Loucy (cell line): Measurements from ENCODE around the gene AKR1A1.

Experiments used
- H2AFZ ChIP-seq: fragments of 200-600 bp; sonication (generic); 2 replicates; pipeline ENCODE4 v1.6.0; 2016; ENCODE audit warnings: antibody characterized with exemption, mild to moderate bottlenecking, low read length, moderate library complexity
- H3F3A ChIP-seq: fragments of 200-600 bp; 2 replicates; pipeline ENCODE4 v1.6.0; 2016; ENCODE audit warnings: antibody characterized with exemption, low read depth, mild to moderate bottlenecking
- H3K27me3 ChIP-seq: fragments of 200-600 bp; sonication (generic); 2 replicates; pipeline ENCODE4 v1.6.1; 2014; ENCODE audit warnings: low read length, mild to moderate bottlenecking; ENCODE audit not compliant: insufficient read depth, poor library complexity, severe bottlenecking
- H3K36me3 ChIP-seq: fragments of 200-600 bp; sonication (generic); 2 replicates; pipeline ENCODE4 v1.6.1; 2016; ENCODE audit warnings: low read length; ENCODE audit not compliant: insufficient read depth
- H3K4me1 ChIP-seq: fragments of 200-600 bp; sonication (generic); 2 replicates; pipeline ENCODE4 v1.5.1; 2014; ENCODE audit warnings: low read length, mild to moderate bottlenecking; ENCODE audit not compliant: insufficient read depth, poor library complexity, severe bottlenecking
- H3K4me2 ChIP-seq: fragments of 200-600 bp; sonication (generic); 2 replicates; pipeline ENCODE4 v1.6.0; 2014; ENCODE audit warnings: antibody characterized with exemption, low read length, low read depth, mild to moderate bottlenecking; ENCODE audit not compliant: poor library complexity, severe bottlenecking
- H3K4me3 ChIP-seq: fragments of 200-600 bp; sonication (generic); 2 replicates; pipeline ENCODE4 v1.5.1; 2014; ENCODE audit warnings: low read length, mild to moderate bottlenecking, mixed read lengths; ENCODE audit not compliant: poor library complexity, severe bottlenecking
- H3K79me2 ChIP-seq: fragments of 200-600 bp; sonication (generic); 2 replicates; pipeline ENCODE4 v1.6.1; 2014; ENCODE audit warnings: low read length; ENCODE audit not compliant: insufficient read depth
- H3K9ac ChIP-seq: fragments of 200-600 bp; sonication (generic); 2 replicates; pipeline ENCODE4 v1.6.0; 2014; ENCODE audit warnings: mild to moderate bottlenecking, low read depth, low read length, moderate library complexity; ENCODE audit not compliant: poor library complexity, severe bottlenecking
- H3K9me2 ChIP-seq: fragments of 200-600 bp; sonication (generic); replicated peaks from 2 replicates; pipeline ENCODE4 v1.6.1; 2016; ENCODE audit warnings: low read depth, low read length, mixed read lengths
- H3K9me3 ChIP-seq: fragments of 200-600 bp; sonication (generic); 2 replicates; pipeline ENCODE4 v1.6.1; 2014; ENCODE audit warnings: mild to moderate bottlenecking, antibody characterized with exemption, low read length, low read depth; ENCODE audit not compliant: insufficient read depth
- H4K20me1 ChIP-seq: fragments of 200-600 bp; sonication (generic); 2 replicates; pipeline ENCODE4 v1.6.0; 2014; ENCODE audit warnings: antibody characterized with exemption, low read length, mild to moderate bottlenecking; ENCODE audit not compliant: insufficient read depth, poor library complexity, severe bottlenecking
- EZH2phosphoT487 ChIP-seq: fragments of 200-600 bp; IDR thresholded peaks from 2 replicates; pipeline ENCODE4 v1.6.1; 2018; ENCODE audit warnings: antibody characterized with exemption, mild to moderate bottlenecking, moderate library complexity, borderline replicate concordance
- TF ChIP-seq, protein P1 (sequence below): fragments of 200-600 bp; sonication (generic); conservative IDR thresholded peaks from 2 replicates; pipeline ENCODE4 v1.5.1; 2014; ENCODE audit warnings: mild to moderate bottlenecking, antibody characterized with exemption, low read length

AKR1A1 gene

GRCh38 chr1:45508295-45509151 lies 42.1 kb upstream of the AKR1A1 start:
- Histone ChIP-seq H3K36me3 (peaks cover 38% of the 10 kb centered on the region), H3K27me3 (no peaks in the 10 kb centered on the region), H2AFZ (no peak overlapping the region), H3K4me1 (no peaks in the 10 kb centered on the region), H3F3A (0 out of 2 replicates have a peak, but pooled peaks cover 4% of the 10 kb centered on the region), H3K4me3 (no peak overlapping the region), H3K9ac (no peak overlapping the region), H4K20me1 (peaks cover 6% of the 10 kb centered on the region), H3K4me2 (no peak overlapping the region), H3K9me3 (no peaks in the 10 kb centered on the region), H3K79me2 (peaks cover 4% of the 10 kb centered on the region; the same call in 1 of the 2 replicates), H3K9me2 (no peaks in the 10 kb centered on the region)
- TF ChIP-seq, protein P1, sequence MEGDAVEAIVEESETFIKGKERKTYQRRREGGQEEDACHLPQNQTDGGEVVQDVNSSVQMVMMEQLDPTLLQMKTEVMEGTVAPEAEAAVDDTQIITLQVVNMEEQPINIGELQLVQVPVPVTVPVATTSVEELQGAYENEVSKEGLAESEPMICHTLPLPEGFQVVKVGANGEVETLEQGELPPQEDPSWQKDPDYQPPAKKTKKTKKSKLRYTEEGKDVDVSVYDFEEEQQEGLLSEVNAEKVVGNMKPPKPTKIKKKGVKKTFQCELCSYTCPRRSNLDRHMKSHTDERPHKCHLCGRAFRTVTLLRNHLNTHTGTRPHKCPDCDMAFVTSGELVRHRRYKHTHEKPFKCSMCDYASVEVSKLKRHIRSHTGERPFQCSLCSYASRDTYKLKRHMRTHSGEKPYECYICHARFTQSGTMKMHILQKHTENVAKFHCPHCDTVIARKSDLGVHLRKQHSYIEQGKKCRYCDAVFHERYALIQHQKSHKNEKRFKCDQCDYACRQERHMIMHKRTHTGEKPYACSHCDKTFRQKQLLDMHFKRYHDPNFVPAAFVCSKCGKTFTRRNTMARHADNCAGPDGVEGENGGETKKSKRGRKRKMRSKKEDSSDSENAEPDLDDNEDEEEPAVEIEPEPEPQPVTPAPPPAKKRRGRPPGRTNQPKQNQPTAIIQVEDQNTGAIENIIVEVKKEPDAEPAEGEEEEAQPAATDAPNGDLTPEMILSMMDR: peak; percentile 30
- TF ChIP-seq EZH2phosphoT487: no peak

- H3K36me3 ChIP-seq: peaks cover 55% of the 10 kb centered on the region
- TF ChIP-seq, protein P1: no peak
- TF ChIP-seq EZH2phosphoT487: no peak
- 0 out of 2 replicates have a peak, but pooled peaks cover 4% of the 10 kb centered on the region for H3F3A ChIP-seq
These were observed 40.3 kb upstream of the AKR1A1 start for GRCh38 chr1:45510036-45510971.

DNA sequence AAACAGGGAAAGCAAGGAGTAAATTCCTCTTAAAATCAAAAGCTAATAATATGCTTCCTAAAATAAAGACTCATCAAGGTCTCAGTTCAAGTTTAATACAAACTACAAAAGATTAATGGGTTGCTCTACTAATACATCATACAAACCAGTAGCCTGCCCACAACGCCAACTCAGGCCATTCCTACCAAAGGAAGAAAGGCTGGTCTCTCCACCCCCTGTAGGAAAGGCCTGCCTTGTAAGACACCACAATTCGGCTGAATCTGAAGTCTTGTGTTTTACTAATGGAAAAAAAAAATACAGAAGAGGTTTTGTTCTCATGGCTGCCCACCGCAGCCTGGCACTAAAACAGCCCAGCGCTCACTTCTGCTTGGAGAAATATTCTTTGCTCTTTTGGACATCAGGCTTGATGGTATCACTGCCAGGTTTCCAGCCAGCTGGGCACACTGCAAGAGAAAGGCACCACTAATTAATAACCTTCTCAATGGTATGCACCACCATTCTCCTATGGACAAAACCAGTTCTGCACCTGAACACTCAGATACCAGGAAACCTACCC lies 39.6 kb upstream of the AKR1A1 start:
- no peaks in the 10 kb centered on the region for H3K27me3 ChIP-seq
- no peak overlapping the region for H2AFZ ChIP-seq

More at GRCh38 chr1:45510036-45510971, 40.3 kb upstream of the AKR1A1 start:
- Histone ChIP-seq H3K79me2 (peaks cover 14% of the 10 kb centered on the region), H3K9me3 (no peaks in the 10 kb centered on the region), H3K4me1 (peaks cover 6% of the 10 kb centered on the region), H3K9ac (no peak overlapping the region), H3K4me3 (no peak overlapping the region), H4K20me1 (peaks cover 11% of the 10 kb centered on the region), H2AFZ (no peak overlapping the region), H3K27me3 (no peaks in the 10 kb centered on the region), H3K9me2 (no peaks in the 10 kb centered on the region), H3K4me2 (no peak overlapping the region)

More for the DNA sequence above, 39.6 kb upstream of the AKR1A1 start:
- Histone ChIP-seq H3K4me1 (peaks cover 12% of the 10 kb centered on the region), H3K4me3 (no peak overlapping the region), H3K4me2 (no peak overlapping the region), H3K9me3 (no peaks in the 10 kb centered on the region), H3K36me3 (peaks cover 62% of the 10 kb centered on the region), H3K9me2 (no peaks in the 10 kb centered on the region), H3K79me2 (peaks cover 22% of the 10 kb centered on the region), H4K20me1 (peaks cover 17% of the 10 kb centered on the region), H3K9ac (no peak overlapping the region), H3F3A (0 out of 2 replicates have a peak, but pooled peaks cover 4% of the 10 kb centered on the region)
- TF ChIP-seq, protein P1: no peak
- no peak for TF ChIP-seq EZH2phosphoT487
